Tongue (tissue), 2 donors: ENCODE results near the gene MARCHF3. TPM values are rescaled to one million over a fixed set of nuclear protein-coding genes. Genes with fewer than 3 reads are reported as not detected.
"Not testable (repeated sequence)": the region's sequence is repeated elsewhere in the genome, so short reads cannot be mapped to it uniquely, and the experiment has no call there.

Source experiments
- DNase-seq: peaks from one replicate; pipeline ENCODE4 v3.0.0-alpha.2; 2015
- total RNA-seq: library from RNA; depleted of rRNA; stranded (reverse); fragments of >200 nt; gene quantifications from one replicate; pipeline ENCODE4 v1.2.3, GENCODE V29; 2014

Gene MARCHF3, protein sequence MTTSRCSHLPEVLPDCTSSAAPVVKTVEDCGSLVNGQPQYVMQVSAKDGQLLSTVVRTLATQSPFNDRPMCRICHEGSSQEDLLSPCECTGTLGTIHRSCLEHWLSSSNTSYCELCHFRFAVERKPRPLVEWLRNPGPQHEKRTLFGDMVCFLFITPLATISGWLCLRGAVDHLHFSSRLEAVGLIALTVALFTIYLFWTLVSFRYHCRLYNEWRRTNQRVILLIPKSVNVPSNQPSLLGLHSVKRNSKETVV
- 5.1 TPM for total RNA-seq

GRCh38 chr5:127030259-127031146 lies at the start of gene MARCHF3:
MARCHF3 (minus strand) TSS chr5:127030558; CDS start chr5:126918171, 112,387 bp downstream.
- peak; percentile 97 for DNase-seq

- peak; percentile 51 for DNase-seq
These were observed 49.7 kb upstream of the MARCHF3 start for GRCh38 chr5:127079994-127080491.

GRCh38 chr5:127077366-127077765 lies 47.0 kb upstream of the MARCHF3 start:
- DNase-seq, result no peak

DNA sequence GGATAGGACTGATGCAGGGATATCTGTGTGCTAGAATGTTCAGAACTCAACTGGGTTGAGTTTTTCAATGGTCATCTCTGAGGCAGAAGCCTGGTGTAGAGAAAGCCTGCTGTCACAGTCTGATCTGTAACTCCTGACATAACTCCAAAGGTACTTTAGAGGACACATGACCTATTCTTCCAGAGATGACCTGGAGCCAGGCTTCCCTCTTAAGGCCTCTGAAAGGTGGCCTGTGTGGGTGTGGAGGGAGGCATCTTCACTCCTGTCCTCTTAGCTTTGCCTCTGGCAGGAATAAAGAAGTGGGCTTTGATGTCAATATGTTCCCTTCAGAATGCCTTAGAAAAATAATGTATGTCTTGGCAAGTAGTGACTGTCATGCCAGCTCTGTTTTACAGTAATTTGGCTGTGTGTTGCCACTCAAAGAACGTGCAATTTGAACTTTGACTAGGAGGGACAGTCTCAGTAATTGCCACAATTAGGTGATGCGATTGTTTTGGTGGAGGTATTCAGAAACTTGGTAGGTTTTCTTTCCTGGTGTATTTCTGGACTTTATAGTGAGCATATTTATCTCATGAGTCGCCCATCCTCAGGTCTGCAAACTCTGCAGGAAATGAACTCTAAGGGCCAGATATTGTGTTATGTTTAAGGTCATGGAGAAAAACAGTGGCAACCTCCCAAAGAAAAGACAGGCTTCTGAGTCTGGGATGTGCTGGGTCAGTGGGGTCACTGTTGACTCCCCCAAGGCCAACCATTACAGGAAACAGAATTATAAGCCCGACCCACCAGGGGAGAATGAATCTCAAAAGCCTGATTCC lies 46.2 kb upstream of the MARCHF3 start:
- no peak for DNase-seq

- no peak for DNase-seq
These were observed 44.1 kb upstream of the MARCHF3 start for GRCh38 chr5:127074466-127074865.

DNA sequence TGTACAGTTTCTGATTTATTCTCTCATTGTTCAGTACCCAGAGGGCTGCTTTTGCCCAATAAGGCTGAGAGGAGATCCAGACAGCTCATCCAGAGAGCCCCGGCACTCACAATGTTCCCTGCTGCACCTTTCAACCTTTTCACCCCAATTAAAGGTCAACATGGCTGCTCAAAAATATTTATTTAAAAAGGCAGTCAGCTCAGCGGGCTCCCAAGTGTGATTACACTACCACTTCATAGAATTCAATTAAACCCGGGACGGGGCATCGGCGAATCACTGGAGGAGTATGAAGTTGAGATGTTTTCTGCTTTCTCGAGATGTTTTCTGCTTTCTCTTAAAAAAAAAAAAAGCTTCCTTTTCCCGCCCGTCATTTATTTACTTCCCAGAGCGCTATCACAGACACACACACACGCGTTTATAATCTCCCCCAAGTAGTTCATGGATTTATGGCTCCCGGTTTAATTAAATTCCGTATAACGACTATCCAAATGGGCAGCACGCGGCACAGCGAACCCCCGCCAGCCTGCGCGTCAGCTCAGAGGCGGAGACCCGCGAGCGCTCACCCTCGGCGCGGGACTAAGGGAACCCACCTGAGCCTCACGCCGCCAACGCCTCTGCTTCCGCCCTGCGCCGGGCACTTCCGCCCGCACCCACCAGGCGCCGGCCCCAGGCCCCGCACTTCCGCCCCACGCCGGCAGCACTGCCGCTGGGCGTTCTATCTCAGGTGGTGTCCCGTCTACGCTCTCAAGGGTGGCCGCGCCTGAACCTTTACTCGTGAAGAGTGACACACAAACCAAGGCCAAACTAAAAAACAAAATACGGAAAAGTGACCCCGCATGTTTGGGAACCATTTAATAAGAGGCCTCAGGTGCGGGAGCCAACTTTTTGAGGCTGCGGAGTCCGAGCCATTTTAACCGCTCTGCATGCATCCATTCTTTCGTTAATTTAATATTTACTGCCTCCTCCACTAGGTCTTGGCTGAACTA lies 42.8 kb upstream of the MARCHF3 start, which contains the start of gene C5orf63:
C5orf63 (minus strand) TSS at position 642 of the 986 bp plus-strand sequence. CDS start 14,507 bp downstream, outside the sequence.
- peak; percentile 72 for DNase-seq

GRCh38 chr5:127070243-127070642 lies 39.9 kb upstream of the MARCHF3 start:
- DNase-seq, result no peak

- peak; percentile 49 for DNase-seq
These were observed 38.3 kb upstream of the MARCHF3 start for GRCh38 chr5:127068493-127069214.

DNA sequence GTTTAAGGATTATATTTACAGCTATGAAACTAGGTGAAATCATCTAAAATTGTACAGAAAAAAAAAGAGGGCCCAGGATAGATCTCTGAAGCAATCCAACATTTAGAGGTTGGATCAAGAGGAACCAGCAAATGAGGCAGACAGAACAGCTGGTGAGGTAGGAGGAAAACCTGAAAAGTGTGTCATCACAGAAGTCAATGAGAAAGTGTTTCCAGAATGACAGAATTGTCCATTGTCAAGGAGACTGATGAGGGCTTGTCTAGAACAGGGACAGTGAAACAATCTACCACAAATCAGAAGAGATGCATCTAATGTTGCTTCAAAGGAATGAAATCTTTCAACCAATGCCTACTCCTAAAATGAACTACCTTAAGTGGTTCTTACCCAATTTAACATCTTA lies 36.4 kb upstream of the MARCHF3 start:
- no peak for DNase-seq

DNA sequence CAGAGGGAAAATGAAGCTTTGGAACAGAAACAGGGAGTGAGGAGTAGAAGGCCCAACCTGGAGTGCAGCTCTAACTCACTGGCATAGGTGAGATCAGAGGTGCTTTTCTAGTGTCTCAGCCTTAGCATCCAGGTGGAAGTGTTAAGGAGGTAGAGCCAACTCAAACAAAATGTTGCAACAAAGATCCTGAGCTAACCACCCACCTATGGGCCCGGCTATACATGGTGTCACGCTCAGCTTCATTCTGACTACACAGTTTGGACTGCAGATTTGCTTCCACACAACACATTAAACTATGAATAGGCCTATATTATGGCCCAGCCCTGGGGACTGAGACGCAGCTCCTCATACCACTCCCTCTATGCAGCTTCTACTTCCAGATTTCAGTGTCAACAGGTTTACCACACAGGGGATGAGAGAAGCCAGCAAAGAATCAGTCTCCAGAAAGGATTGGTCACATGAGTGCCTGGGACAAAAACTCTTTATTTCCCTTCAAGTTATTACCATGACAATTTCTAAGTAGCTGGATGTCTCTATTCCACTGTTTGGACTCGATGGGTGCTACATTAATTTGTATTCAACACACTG lies 34.0 kb upstream of the MARCHF3 start:
- DNase-seq, result no peak

GRCh38 chr5:127063257-127063913 lies 33.0 kb upstream of the MARCHF3 start:
- DNase-seq, result no peak

DNA sequence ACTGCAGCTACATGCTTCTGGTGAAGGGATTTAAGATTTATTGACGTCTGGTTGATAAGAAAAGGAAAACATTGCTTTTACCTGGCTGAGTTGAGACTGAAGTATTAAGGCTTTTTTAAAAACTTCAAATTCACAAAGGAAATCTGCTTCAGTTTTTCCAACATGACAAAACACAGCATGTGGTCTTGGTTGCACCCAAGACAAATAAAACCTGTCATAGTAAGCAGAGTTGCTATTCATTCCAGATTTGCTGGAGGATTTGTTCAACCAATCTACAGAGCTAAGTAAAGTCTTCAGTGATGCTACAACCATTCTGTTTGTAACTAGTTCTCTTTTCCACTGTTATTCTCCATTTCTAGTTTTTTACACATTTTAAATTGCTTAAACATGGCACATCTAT lies 31.6 kb upstream of the MARCHF3 start:
- peak; percentile 26 for DNase-seq

DNA sequence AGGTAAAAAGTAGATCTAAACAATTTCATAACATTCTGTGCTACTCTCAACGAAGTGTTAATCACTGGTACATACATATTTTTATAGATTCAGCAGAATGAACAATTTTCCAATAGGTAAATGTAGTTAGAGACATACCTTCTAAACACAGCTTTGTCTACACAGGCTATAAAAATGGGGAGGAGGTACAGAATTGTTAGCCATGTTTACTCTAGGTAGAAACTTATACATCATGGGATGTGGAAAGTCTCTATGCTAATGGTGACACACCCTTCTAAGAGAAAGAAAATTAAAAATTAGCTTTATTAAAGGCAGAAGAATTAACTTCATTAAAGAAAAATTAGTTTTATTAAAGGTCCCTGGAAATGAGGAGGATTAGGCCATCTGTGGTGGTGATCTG lies 31.2 kb upstream of the MARCHF3 start:
- DNase-seq, result no peak

GRCh38 chr5:127060470-127060985 lies 30.2 kb upstream of the MARCHF3 start:
- no peak for DNase-seq

DNA sequence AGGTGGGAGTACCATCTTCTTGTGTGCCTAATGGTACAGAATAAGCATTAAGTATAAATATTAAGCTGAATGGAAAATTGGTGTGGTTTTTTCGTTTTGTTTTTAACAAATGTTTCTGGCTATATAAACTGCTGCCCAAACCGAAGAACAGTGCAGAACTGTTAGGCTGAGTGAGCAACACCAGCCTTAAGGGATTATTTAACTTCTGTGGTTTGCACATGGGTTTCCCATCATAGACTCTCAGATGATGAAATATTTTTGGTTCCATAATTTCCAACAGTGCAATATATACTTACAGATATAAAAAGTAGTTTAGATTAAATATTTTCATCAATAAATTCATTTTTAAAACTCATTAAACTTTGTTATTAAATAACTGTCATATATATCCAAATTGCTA lies 26.5 kb upstream of the MARCHF3 start:
- DNase-seq, result no peak

GRCh38 chr5:127055880-127056653 lies 25.7 kb upstream of the MARCHF3 start:
- no peak for DNase-seq

GRCh38 chr5:127053551-127053950 lies 23.2 kb upstream of the MARCHF3 start:
- DNase-seq, result not testable (repeated sequence)

GRCh38 chr5:127053049-127053448 lies 22.7 kb upstream of the MARCHF3 start:
- DNase-seq, result no peak
